HepG2 (cell line): Measurements from ENCODE around the gene BMPR1B. TPM values are rescaled to one million over a fixed set of nuclear protein-coding genes. Genes with fewer than 3 reads are reported as not detected.

ENCODE experiments used
- ATAC-seq: fragments of 200-7000 bp; cut with Tn5 transposase; 3 replicates; pipeline ENCODE4 v1.9.1; 2020; ENCODE audit warnings: mild to moderate bottlenecking, moderate library complexity
- BruUV-seq: library from RNA; stranded (reverse); fragments of 400-500 nt; replicated peaks from 2 replicates; lab custom pipeline; 2021; lab: Mats Ljungman, UMichigan
- CTCF ChIA-PET: fragments of 300-600 bp; formaldehyde crosslinking; extraction: SDS; loops from one replicate; lab custom pipeline; 2021; ENCODE audit warnings: low total read pairs, inconsistent platforms, low intra/inter-chr PET ratio; lab: Yijun Ruan, JAX
- POLR2A ChIA-PET: fragments of 350-600 bp; sonication (Branson Sonifier 250); formaldehyde crosslinking; loops from one replicate; lab custom pipeline; 2020; ENCODE audit warnings: antibody characterized with exemption, inconsistent platforms; lab: Yijun Ruan, JAX
- DNase-seq: peaks from one replicate; pipeline ENCODE4 v3.0.0-alpha.2; 2015; ENCODE audit warnings: low spot score
- FAIRE-seq: peaks from 3 replicates; lab custom pipeline; 2011; peaks lifted over from hg19 to GRCh38; lab: Jason Lieb, UNC
- H2AFZ ChIP-seq: one replicate; pipeline ENCODE4 v1.6.1; 2011; ENCODE audit warnings: low read length, inconsistent platforms
- H3K27ac ChIP-seq: fragments of 300-600 bp; 3 replicates; pipeline ENCODE4 v1.8.0; 2011; ENCODE audit warnings: mixed run types, mild to moderate bottlenecking, mixed read lengths, low read length, inconsistent platforms; ENCODE audit not compliant: insufficient read depth; ENCODE audit errors: extremely low read length
- H3K27me3 ChIP-seq, 2 experiments: fragments of 200-600 bp in 1 of 2; 2 replicates in 1 of 2; 3 replicates in 1 of 2; pipeline versions ENCODE4 v1.6.0 to v1.8.0; 2011; ENCODE audit warnings: low read length in 2 of 2, mild to moderate bottlenecking in 2 of 2, moderate library complexity in 2 of 2, inconsistent platforms in 1 of 2; ENCODE audit not compliant: insufficient read depth in 2 of 2, control insufficient read depth in 1 of 2
- H3K36me3 ChIP-seq, 2 experiments: fragments of 200-600 bp in 1 of 2; replicated peaks in 1 of 2; 2 replicates in 1 of 2; 3 replicates in 1 of 2; pipeline versions ENCODE4 v1.5.1 to v1.8.0; 2011; ENCODE audit warnings: low read length in 2 of 2, inconsistent platforms in 1 of 2; ENCODE audit not compliant: insufficient read depth in 2 of 2, control insufficient read depth in 1 of 2
- H3K4me1 ChIP-seq: 2 replicates; pipeline ENCODE4 v1.5.1; 2012; ENCODE audit warnings: low read length, inconsistent platforms; ENCODE audit not compliant: insufficient read depth
- H3K4me2 ChIP-seq: 2 replicates; pipeline ENCODE4 v1.6.0; 2011; ENCODE audit warnings: low read depth, low read length, inconsistent platforms
- H3K4me3 ChIP-seq, 3 experiments: fragments of 200-600 bp in 1 of 3; sonication (generic), shearing (Covaris generic) in 1 of 3; replicated peaks in 1 of 3; 2 replicates each; pipeline ENCODE4 v1.5.1; 2011 to 2016; ENCODE audit warnings: low read length in 3 of 3, inconsistent platforms in 2 of 3, low read depth in 2 of 3, mild to moderate bottlenecking in 2 of 3, control low read depth in 1 of 3, mixed read lengths in 1 of 3; ENCODE audit not compliant: insufficient read depth in 1 of 3
- H3K79me2 ChIP-seq: one replicate; pipeline ENCODE4 v1.6.1; 2011; ENCODE audit warnings: low read length, inconsistent platforms; ENCODE audit not compliant: insufficient read depth
- H3K9ac ChIP-seq: 2 replicates; pipeline ENCODE4 v1.6.0; 2011; ENCODE audit warnings: mild to moderate bottlenecking, low read depth, low read length, inconsistent platforms; ENCODE audit not compliant: insufficient read depth
- H3K9me3 ChIP-seq: 2 replicates; pipeline ENCODE4 v1.5.1; 2012; ENCODE audit warnings: mild to moderate bottlenecking, low read length
- H4K20me1 ChIP-seq: 2 replicates; pipeline ENCODE4 v1.6.0; 2011; ENCODE audit warnings: inconsistent platforms, mild to moderate bottlenecking, low read length, moderate library complexity; ENCODE audit not compliant: insufficient read depth
- CHCHD3 ChIP-seq: sonication (generic); formaldehyde crosslinking; IDR thresholded peaks from 2 replicates; pipeline ENCODE4 v1.8.0; 2022; ENCODE audit warnings: mild to moderate bottlenecking, missing genetic modification reagents, moderate library complexity
- FOXC1 ChIP-seq: sonication (generic); formaldehyde crosslinking; IDR thresholded peaks from 2 replicates; pipeline ENCODE4 v1.8.0; 2022; ENCODE audit warnings: mild to moderate bottlenecking, missing genetic modification reagents, borderline replicate concordance
- IKZF1 ChIP-seq: fragments of 450-650 bp; IDR thresholded peaks from 2 replicates; pipeline ENCODE4 v1.7.1; 2016
- RCOR2 ChIP-seq: IDR thresholded peaks from 2 replicates; pipeline ENCODE4 v1.6.1; 2016; ENCODE audit warnings: missing biosample characterization, missing genetic modification reagents
- SPEN ChIP-seq: sonication (generic); formaldehyde crosslinking; IDR thresholded peaks from 2 replicates; pipeline ENCODE4 v1.5.1; 2020; ENCODE audit warnings: low read depth, mild to moderate bottlenecking, missing genetic modification reagents
- TGIF2 ChIP-seq: IDR thresholded peaks from 2 replicates; pipeline ENCODE4 v1.6.1; 2016; ENCODE audit warnings: control low read depth, missing compliant biosample characterization
- ZBTB1 ChIP-seq: sonication (generic); formaldehyde crosslinking; IDR thresholded peaks from 2 replicates; pipeline ENCODE4 v1.4.0; 2020; ENCODE audit warnings: missing genetic modification reagents, borderline replicate concordance
- WGBS: methylation state at CpG from one replicate; pipeline ENCODE4 v1.1.6; 2017; ENCODE audit warnings: low lambda C conversion rate; 5-methylcytosine and 5-hydroxymethylcytosine counted together
- in situ Hi-C: cut with HindIII; loops from 2 replicates; pipeline ENCODE4 v1.10.0; 2017; ENCODE audit warnings: low pct_unique_long_range_greater_than_20kb; ENCODE audit not compliant: extremely low pct_ligation_motif_present
- intact Hi-C: fragments of 100-400 bp; cut with micrococcal nuclease; formaldehyde crosslinking; loops from one replicate; pipeline ENCODE4 v1.10.0; 2022; ENCODE audit not compliant: unreplicated experiment
- polyA plus RNA-seq, 8 experiments: library from polyadenylated mRNA; depleted of rRNA in 3 of 8; stranded (reverse) in 7 of 8; unstranded in 1 of 8; fragments of >200 nt; fragmentation: Illumina TruSeq in 4 of 8; extraction: Trizol in 4 of 8; gene quantifications; 2 replicates each; pipeline versions ENCODE4 v1.2.1 to v1.2.3, GENCODE V29; 2011 to 2016; ENCODE audit warnings: low read depth in 4 of 8, missing spikeins in 1 of 8, mixed read lengths in 1 of 8; ENCODE audit not compliant: insufficient read depth in 1 of 8
- total RNA-seq, 5 experiments: library from RNA; depleted of rRNA; stranded (reverse); fragments of >200 nt; fragmentation: Illumina TruSeq; extraction: Trizol; gene quantifications; 2 replicates each; pipeline ENCODE4 v1.2.3, GENCODE V29; 2016; ENCODE audit warnings: low read depth in 1 of 5
- TF ChIP-seq, protein P1 (sequence below): sonication (generic); formaldehyde crosslinking; IDR thresholded peaks from 2 replicates; pipeline ENCODE4 v1.5.1; 2020; ENCODE audit warnings: mild to moderate bottlenecking, missing genetic modification reagents, moderate library complexity

BMPR1B gene
- total and polyA plus RNA-seq, 2 of the 13 experiments (the other 11 are each of a cell fraction or from before 2014, with no cell fraction given) = 0.07 TPM; not detected in 1

DNA sequence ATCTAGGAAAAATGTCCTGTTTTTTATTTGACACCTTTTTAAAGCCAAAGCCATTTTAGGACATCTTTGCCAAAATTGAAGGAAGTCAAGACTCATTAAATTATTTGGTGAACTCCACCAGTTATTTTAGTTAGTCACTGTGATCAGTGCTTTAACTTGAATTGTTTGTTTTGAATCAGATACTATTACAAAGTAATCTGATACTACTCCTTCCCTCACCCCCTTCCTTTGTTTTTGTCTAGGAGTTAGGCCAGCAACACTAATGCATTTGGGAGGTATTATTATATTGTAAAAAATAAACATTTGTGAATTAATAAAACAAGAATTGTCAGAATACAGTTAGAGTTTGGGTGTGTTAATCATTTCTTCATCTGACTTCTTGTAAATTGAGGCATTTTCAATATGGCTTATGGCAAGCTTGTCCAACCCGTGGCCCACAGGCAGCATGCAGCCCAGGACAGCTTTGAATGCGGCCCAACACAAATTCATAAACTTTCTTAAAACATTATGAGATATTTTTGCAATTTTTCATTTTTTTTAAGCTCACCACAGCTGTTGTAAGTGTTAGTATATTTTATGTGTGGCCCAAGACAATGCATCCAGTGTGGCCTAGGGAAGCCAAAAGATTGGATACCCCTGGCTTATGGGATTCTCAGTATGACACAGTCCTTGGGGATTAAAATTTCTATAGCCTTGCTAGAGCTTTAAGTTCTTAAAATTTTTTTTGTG, 182.2 kb downstream of the BMPR1B start (continued):
- TF ChIP-seq, protein P1, sequence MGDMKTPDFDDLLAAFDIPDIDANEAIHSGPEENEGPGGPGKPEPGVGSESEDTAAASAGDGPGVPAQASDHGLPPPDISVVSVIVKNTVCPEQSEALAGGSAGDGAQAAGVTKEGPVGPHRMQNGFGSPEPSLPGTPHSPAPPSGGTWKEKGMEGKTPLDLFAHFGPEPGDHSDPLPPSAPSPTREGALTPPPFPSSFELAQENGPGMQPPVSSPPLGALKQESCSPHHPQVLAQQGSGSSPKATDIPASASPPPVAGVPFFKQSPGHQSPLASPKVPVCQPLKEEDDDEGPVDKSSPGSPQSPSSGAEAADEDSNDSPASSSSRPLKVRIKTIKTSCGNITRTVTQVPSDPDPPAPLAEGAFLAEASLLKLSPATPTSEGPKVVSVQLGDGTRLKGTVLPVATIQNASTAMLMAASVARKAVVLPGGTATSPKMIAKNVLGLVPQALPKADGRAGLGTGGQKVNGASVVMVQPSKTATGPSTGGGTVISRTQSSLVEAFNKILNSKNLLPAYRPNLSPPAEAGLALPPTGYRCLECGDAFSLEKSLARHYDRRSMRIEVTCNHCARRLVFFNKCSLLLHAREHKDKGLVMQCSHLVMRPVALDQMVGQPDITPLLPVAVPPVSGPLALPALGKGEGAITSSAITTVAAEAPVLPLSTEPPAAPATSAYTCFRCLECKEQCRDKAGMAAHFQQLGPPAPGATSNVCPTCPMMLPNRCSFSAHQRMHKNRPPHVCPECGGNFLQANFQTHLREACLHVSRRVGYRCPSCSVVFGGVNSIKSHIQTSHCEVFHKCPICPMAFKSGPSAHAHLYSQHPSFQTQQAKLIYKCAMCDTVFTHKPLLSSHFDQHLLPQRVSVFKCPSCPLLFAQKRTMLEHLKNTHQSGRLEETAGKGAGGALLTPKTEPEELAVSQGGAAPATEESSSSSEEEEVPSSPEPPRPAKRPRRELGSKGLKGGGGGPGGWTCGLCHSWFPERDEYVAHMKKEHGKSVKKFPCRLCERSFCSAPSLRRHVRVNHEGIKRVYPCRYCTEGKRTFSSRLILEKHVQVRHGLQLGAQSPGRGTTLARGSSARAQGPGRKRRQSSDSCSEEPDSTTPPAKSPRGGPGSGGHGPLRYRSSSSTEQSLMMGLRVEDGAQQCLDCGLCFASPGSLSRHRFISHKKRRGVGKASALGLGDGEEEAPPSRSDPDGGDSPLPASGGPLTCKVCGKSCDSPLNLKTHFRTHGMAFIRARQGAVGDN (CRISPR knock-in tag) = no peak
- no peak for TF ChIP-seq CHCHD3 (CRISPR knock-in tag)

DNA sequence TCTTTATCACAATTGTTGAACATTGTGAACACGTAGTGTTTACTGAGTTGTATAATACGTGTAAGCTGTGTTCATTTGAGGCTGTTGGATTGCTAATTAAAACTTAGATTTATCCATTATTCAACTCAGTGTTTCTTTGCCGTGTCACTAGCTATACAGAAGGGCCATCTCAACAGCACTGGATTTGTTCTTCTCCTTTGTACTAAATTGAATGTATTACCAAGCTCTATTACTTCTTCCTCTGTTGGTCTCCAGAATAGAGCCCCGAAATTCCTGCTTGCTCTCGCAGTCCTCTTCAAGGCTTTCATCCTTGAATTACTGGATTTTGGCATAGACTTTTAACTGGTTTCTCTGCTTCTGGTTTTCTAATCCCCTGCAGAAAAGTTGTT, 182.8 kb downstream of the BMPR1B start:
- FAIRE-seq (no peak), DNase-seq (no peak), ATAC-seq (no peak)
- WGBS = 3% methylated on average over 5 of the region's 5 CpGs
- intact Hi-C loops (no loop called here), in situ Hi-C loops (no loop called here)
- H3K36me3 ChIP-seq = no peaks in the 10 kb centered on the region
- no peaks in the 10 kb centered on the region for H4K20me1 ChIP-seq
- no peak overlapping the region for H3K27ac ChIP-seq
- H3K27me3 ChIP-seq = no peaks in the 10 kb centered on the region; a peak in 1 of 5 replicates
- no TSS peak for BruUV-seq
- no peaks in the 10 kb centered on the region for H3K9me3 ChIP-seq
- H2AFZ ChIP-seq = no peak overlapping the region
- no peak for TF ChIP-seq TGIF2 (CRISPR knock-in tag)
- no peak for TF ChIP-seq ZBTB1 (CRISPR knock-in tag)
- no peak for TF ChIP-seq FOXC1 (CRISPR knock-in tag)
- TF ChIP-seq IKZF1 = no peak
- TF ChIP-seq SPEN (CRISPR knock-in tag) = no peak
- TF ChIP-seq RCOR2 (CRISPR knock-in tag) = no peak
- no peak overlapping the region for H3K9ac ChIP-seq
- CTCF ChIA-PET = no interaction called here
- H3K4me1 ChIP-seq = no peaks in the 10 kb centered on the region
- POLR2A ChIA-PET = no interaction called here
- H3K79me2 ChIP-seq = no peaks in the 10 kb centered on the region
- no peak overlapping the region for H3K4me2 ChIP-seq
- no peak overlapping the region for H3K4me3 ChIP-seq
